GM19351 (cell line): ENCODE data around the gene WWP2.
A peak's percentile ranks its signal among the peaks of the same experiment; 100 is the strongest.
"Not testable (repeated sequence)": the region's sequence is repeated elsewhere in the genome, so short reads cannot be mapped to it uniquely, and the experiment has no call there.

ENCODE experiments used
- ATAC-seq: cut with Tn5 transposase; IDR thresholded peaks from one replicate; pipeline ENCODE4 v1.9.1; 2021; ENCODE audit warnings: mild to moderate bottlenecking, moderate library complexity; ENCODE audit not compliant: unreplicated experiment

WWP2 gene

DNA sequence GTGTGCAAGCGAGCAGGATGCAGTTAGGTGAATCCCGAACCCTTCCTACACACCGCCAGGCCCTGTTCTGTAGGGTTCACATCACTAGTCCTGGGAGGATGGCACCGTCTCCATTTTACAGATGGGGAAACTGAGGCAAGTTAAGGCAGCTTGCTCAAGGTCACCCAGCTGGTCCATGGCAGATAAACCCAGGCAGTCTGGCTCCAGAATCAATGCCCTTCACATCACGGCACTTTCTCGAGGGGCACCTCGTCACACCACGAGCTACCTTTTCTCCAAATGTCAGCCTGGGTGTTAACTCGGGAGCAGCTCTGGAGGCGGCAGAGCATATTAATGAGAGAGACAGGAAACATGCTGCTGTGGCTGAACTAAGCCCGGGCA lies 16.9 kb upstream of the WWP2 start:
- ATAC-seq = no peak

DNA sequence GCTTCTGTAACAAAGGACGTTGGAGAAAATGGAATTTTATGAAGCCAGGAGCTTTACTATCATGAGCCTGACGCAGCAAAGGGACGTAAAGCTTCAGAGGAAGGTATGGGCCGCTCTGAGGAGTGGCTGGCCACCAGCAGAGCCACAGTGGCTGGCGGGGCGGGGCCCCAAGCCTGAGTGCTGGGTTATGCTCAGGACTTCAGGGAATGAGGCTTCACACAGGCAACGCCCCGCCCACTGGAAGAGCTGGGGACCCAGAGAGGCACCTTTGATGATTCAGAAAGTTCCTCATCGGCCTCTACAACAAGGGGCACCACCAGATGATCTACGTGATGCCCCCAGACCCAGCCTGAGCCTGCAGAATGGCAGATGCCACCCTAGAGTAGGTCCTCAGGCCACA lies 16.2 kb upstream of the WWP2 start:
- ATAC-seq = no peak

DNA sequence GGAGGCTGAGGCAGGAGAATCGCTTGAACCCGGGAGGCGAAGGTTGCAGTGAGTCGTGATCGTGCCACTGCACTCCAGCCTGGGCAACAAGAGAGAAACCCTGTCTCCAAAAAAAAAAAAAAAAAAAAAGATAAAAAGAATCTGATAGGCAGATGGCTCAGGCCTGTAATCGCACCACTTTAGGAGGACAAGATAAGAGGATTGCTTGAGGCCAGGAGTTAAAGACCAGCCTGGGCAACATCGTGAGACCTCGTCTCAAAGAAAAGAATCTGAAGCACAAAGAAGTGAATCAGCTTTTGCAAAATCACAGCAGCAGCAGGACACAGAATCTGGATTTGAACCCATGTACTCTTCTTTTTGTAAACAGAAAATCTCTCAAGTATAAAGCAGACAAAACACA lies 15.0 kb upstream of the WWP2 start:
- no peak for ATAC-seq

DNA sequence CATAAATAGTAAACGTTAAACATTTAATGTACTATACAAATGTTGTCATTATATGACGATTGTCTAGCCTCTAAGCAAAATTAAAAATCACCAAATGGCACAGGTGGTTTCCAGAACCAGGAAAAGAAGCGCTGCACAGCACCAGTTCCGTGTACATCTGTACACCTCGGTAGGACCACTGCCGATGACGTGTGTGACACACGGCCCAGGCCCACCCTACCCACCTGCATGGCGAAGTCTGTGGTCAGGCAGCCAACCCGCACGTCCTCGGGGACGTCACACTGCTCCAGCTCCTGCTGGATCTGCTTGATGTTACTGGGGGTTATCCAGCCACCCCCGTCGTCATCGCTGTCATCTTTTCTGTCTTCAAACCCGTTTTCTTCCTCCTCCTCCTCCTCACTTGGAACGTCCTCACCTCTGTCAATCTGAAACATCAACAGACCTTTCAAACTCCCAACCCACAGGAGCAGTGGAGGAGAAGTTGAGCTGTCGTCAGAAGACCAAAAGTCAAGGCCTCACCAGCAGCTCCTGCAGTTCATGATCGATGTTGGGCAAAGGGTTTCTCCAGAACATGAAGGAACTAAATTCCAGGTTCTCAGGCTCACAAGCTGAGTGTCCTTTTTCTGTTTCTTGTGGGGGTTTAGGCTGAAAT lies 13.3 kb upstream of the WWP2 start:
- ATAC-seq = no peak

DNA sequence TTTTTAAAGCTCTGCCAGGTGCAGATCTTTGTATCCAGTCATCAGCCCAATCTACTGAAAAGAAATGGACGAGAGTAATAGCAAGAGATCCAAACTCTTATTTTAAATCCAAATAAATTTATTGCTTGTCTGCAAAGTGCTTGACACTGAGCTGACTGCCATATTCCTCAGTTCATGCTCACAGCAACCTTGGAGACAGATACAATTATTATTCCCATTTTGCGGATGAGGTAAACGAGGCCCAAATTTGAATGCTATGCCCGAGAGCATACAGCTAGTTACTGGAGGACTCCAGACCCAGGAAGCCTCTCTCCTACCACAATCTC lies 8.0 kb upstream of the WWP2 start:
- no peak for ATAC-seq

DNA sequence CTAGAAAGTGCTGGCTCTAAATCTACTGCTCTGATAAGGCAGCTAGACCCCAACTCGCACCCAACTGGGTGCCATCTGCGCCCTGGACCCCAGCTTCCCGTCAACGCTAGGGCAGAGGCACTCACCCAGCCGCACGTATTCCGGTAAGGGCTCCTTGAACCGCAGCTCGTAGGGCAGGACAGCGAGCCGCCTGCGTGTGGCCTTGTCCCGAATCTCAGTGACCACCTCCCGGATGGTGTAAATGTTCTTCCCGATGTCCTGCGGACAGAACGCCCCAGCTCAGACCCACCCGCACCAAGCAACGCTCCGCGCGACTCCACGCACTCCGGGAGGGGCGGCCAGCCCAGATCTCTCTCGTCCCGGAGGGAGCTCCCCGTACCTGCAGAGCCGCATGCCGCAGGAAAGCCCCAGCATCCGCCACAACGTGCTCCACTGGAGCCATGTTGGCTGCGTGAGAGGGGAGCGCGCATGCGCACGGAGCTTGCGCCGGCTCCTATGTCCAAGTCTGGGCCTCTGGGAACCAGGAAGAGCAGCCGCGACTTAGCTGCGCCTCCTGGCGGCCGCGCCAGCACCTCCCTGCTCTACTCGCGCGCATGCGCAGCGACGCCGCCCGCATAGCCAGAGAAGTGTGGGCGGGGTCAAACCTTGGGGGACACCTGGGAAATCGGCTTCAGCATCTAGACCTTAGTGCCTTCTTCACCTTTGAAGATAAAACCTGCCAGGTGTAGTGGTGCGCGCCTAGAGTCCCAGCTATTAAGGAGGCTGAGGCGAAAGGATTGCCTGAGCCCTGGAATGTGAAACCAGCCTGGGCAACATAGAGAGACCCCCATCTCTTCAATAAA lies 7.4 kb upstream of the WWP2 start, which contains the start of gene NOB1:
TSS of gene NOB1 (minus strand) at position 458 of the 842 bp plus-strand sequence. CDS start at position 442, 16 bp downstream.
- ATAC-seq = peak; percentile 92

DNA sequence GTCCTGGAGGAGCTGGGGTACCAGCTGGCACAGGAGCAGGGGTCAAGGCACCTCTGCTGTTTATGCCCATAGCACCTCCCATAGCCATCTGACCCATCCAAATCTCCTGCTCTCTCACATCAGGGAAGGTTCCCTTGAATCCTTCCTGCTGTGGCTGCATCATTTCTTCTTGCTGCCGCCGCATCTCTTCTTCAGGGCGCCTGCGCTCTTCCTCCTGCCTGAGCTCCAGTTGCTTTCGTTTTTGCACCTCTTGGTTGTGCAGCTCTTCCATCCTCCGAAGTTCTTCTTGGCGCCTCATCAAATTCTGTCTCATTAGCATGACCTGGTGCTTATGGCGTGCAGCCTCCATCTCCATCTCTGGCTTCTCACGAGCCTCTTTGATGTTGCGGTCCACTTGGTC lies 5.4 kb upstream of the WWP2 start:
- no peak for ATAC-seq

DNA sequence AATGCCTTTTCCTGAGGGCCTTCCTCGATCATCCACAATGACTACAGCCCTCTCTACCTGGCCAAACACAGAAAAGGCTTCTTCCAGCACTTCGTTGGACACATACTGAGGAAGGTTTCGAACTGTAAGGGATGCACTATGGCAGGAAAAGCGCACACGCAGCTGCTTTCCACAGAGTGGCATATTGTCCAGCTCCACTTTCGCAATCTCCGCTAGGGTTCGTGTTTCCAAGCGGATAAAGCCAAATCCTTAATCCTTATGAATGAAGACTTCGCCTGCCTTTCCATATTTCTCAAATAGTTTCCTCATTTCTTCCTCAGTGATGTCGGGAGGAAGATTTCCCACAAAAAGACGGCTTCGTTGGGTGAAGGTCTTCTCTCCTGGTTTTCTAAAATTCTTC lies 4.8 kb upstream of the WWP2 start:
- ATAC-seq = not testable (repeated sequence)

DNA sequence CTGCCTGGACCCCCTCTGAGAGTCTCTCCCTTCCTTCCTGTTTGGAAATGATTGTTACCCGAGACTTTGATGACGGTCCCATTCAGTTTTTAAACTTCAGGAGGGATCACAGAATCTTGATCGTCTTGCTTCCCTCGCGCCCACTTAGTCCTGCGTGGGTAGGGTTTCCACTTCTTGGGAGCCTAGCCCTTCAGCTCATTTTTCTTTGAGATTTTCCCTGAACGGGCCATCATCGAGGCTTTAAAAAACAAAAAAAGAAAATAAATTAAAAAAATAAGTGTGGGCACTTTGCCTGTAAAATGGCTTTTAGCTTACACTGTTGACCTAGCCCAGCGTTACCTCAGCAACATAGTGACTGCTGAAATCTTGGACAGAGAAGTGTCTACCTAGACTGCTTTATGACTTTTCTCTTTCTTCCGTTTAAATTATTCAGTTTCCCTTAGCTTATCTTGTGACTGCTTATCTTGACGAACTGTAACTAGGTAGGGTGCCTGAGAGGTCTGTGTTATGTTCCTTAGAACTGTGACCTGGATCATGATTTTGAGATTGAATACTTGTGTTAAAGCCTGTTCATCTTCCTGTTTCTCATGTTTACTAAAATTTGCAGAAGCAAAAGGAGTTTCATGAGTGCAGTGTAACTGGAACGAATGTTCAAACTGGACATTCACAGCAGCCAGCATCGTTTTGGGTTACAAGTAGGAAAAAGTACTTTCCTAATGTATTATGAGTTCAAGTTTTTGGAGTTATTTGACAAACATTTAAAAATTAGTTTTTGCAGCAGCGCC lies 874 bp downstream of the WWP2 start:
- peak; percentile 9 for ATAC-seq

DNA sequence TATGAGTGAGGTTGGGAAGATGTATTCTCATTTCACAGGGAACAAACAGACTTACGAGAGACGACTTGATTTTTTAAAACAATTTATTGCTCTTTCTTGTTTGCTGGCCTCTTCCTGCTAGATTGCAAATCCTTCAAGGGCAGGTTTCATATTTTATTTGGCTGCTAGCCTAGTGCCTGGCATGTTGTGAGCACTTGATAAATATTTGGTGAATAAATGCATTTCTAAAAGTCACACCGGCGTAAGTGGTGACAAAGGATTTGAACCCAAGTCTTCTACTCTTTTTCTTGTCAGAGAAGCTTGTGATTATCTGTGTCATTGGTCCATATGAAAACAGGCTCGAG lies 1.4 kb downstream of the WWP2 start:
- ATAC-seq = no peak

DNA sequence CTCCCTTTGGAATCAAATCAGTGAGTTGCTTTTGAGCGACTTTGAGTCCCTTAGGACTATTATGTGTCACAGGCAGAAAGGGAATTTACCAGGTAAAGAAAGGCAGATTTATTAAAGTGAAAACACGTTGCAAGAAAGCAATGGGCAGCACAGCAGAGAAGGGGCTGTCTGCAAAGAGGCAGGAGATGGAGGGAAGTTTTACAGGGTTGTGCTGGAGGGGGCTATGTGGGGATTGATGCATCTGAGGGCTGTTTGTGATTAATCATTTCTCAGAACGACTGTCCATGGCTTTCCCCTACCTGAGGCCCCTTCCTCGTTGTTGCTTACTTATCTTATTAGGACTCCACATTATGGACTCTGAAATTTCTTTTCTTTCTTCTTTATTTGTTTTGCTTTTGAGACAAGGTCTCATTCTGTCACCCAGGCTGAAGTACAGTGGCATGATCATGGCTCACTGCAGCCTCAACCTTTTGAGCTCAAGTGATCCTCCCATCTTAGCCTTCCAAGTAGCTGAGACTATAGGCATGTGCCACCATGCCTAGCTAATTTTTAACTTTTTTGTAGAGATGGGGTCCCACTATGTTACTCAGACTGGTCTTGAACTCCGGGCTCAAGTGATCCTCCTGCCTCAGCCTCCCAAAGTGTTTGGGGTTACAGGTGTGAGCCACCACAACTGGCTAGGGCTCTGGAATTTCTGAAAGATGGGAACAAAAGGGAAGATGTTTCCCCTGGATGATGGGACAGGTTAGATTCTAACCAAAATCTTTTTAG lies 5.5 kb downstream of the WWP2 start:
- no peak for ATAC-seq

DNA sequence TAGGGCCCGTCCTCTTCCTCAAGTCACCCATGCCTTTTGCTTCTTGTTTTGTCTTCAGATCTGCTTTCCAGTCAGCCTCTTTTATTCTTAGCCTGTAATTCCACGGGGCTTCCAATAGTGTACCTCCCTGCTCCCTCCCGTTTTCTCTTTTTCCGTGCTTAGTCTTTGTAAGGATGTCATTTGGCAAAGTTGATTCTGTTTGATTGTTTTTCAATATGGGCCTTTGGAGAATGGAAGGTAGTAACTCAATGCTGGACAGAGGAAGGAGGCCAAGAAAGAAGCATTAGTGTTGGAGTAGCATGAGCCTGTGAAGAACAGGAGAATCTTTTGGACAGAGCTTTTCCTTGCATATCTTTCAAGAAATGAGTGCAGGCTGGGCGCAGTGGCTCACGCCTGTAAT lies 6.5 kb downstream of the WWP2 start:
- no peak for ATAC-seq

DNA sequence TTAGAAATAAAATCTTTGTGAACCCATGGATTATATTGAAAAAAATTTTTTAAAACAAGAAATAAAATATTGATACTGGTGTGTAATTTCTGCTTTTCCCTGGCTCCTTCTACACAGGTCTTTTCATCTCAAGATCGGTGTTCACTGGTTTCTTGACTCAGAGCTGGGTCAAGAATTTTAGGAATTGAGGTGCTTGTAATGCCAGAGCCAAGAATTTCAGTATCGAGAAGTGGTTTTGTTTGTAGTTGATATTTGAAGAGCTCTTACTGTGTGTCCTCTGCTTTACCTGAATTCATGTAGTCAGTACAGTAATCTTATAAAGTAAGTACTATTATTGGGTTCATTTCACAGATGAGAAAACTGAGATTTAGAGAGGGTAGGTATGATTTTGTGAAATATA lies 7.3 kb downstream of the WWP2 start:
- no peak for ATAC-seq

DNA sequence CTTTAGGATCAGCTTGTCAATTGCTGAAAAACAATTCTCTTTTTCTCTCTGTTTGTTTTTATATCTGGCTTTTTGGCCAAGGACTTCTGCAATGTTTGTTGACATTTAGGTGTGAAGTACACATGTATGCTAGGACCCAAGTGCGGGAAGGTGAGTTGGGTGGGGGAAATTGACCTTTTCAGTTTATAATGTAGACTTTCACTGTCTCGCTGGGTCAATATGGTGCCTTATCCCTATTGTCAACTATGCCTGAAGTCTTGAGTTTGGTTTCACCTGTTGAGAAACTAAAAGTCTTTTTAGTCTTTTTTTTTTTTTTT lies 9.5 kb downstream of the WWP2 start:
- no peak for ATAC-seq

DNA sequence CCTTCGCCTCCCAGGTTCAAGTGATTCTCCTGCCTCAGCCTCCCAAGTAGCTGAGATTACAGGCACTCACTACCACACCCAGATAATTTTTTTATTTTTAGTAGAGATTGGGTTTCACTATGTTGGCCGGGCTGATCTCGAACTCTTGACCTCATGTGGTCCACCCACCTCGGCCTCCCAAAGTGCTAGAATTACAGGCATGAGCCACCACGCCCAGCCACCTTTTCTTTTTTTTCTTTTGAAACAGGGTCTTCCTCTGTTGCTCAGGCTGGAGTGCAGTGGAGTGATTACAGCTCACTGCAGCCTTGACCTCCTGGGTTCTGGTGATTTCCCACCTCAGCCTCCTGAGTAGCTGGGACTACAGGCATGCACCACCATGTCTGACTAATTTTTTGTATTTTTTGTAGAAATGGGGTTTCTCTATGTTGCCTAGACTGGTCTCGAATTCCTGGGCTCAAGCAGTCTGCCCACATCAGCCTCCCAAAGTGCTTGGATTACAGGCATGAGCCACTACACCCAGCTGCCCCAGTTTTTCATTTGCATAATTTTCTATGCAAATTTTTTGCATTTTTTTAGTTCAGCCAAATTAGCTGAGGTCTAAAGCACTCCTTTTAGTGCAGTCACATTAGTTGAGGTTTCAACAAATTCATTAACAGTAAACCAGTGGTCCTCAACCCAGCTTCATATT lies 11.3 kb downstream of the WWP2 start:
- no peak for ATAC-seq

DNA sequence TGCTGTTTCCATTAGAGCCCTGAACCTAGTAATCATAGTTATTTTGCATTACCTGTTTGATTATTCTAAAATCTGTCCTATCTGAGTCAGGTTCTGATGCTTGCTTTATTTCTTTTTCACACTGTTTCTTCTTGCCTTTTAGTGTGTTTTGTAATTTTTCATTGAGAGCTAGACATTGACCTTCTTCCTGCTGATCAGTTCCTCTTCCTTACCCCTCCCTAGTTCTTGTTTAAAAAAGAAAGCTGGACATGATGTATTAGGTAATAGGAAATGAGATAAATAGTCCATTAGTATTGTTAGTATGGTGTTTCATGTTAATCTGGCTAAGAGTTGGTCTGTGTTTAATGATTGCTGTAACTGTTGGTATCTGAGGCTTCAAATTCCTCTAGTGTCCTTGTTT lies 13.4 kb downstream of the WWP2 start:
- ATAC-seq = no peak

DNA sequence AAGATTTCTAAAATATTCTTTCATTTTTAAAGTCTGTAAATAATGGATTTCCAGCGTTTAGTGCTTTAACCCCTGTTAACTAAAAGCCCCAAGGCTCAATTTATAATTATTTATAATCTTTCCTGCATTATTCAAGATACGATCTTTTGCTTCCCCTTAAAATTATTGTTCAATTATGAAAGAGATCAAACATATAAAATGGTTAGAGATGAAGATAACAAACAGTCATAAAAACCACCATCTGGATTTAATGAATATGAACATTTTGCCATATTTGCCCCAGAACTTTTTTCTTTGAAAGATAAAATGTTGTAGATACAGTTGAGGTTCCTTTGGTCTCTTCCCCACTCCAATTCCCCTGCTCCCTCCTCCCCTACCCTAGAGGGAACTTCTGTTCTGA lies 17.6 kb downstream of the WWP2 start:
- ATAC-seq = no peak

DNA sequence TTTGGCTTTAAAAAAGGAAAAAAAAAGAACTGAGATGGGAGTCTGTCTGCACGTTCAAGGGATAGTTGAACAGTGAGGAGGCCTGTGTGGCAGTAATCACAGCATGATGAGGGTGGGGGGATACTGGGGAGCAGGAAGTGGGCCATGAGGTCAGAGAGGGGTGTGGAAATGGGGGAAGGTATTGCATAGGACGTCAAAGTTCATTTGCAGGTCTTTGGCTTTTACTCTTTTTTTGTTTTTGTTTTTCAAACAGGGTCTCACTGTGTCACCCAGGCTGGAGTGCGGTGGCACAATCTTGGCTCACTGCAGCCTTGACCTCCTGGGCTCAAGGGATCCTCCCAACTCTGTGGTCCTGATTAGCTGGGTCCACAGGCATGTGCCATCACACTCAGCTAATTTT lies 19.0 kb downstream of the WWP2 start:
- no peak for ATAC-seq

DNA sequence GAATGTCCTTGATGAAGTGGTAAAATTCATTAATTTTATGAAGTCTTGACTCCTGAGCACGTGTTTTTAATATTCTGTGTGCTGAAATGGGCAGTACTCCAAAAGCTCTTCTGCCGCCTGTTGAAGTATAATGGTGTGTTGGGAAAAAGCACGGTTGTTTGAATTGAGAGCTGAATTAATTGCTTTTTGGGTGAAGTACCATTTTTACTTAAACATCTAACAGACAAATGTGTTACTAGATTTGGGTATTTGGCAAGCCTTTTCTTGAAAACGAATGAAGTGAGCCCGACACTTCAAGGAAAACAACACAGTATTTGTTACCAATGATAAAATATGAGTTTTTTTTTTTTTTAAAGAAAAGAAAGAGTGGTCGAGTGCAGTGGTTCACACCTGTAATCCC lies 22.5 kb downstream of the WWP2 start:
- ATAC-seq = no peak

DNA sequence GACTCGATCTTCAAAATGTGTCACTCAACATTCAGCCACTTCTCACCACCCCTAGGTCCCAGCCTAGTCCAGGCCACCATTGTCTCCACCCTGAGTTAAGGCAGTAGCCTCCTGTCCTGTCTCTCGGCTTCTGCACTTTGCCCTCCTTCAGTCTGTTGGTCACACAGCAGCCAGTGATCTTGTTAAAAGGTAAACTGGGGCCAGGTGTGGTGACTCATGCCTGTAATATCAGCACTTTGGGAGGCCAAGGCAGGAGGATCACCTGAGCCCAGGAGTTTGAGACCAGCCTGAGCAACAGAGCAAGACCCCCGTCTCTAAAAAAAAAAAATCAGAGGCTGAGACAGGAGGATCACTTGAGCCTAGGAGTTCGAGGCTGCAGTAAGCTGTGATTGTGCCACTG lies 25.8 kb downstream of the WWP2 start:
- no peak for ATAC-seq

DNA sequence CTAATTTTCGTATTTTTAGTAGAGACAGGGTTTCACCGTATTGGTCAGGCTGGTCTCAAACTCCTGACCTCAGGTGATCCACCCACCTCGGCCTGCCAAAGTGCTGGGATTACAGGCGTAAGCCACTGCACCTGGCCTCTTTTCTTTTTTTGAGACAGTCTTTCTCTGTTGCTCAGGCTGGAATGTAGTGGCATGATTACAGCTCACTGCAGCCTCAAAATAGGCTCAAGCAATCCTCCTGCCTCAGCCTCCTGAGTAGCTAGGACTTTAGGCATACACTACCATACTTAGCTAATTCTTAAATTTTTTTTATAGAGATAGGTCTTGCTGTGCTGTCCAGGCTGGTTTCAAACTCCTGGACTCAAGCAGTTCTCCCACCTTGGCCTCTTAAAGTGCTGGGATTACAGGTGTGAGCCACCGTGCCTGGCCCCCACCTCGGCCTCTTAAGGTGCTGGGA lies 29.3 kb downstream of the WWP2 start:
- not testable (repeated sequence) for ATAC-seq
